Retina (tissue), 1 donor: ENCODE results near the gene CHRNA1.

ENCODE experiments used
- DNase-seq: peaks from one replicate; pipeline ENCODE4 v3.0.0-alpha.2; 2016

Gene CHRNA1

GRCh38 chr2:174756743-174757142, 7.5 kb downstream of the CHRNA1 start:
- DNase-seq: no peak

GRCh38 chr2:174753038-174753633, 11.1 kb downstream of the CHRNA1 start:
- no peak for DNase-seq

- no peak for DNase-seq
Measured at GRCh38 chr2:174752403-174753037, 11.8 kb downstream of the CHRNA1 start.

DNA sequence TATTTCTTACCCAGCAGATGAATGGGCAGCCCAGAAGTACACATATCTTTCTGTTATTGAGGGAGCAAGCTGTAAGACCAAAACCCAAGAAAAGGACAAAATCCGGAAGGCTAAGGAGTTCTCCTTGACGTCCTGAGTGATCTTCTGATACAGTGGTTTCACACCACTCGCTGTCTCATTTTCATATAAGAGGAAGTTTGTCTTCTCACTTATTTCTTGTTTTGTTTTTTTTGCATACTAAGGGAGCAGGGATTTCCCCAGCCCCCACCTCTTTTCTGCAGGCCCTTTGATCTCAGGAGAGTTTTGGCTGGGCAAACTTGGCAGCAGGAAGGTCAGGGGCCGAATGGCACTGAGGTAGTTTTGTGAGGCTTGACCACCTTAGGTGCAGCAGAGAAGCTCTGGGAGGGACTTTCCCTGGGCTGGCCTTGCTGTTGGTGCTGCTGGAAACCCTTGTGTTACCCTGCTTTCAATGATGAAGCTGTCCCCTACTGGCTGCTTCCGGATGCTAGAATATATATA, 13.3 kb downstream of the CHRNA1 start:
- no peak for DNase-seq

GRCh38 chr2:174749793-174750192, 14.5 kb downstream of the CHRNA1 start:
- DNase-seq: no peak

- peak; percentile 67 for DNase-seq
Measured at GRCh38 chr2:174748948-174749347, 15.3 kb downstream of the CHRNA1 start.

DNA sequence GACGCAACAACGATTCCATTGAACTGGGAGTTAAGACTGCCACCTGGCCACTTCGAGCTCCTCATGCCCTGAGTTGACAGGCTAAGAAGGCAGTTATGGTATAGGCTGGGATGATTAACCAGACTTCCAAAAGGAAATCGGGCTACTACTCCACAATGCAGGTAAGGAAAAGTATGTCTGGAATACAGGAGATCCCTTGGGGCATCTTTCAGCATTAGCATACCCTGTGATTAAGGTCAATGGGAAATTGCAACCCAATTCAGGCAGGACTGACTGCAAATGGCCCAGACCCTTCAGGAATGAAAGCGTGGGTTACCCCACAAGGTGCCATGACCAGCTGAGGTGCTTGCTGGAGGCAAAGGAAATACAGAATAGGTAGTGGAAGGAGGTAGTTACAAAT, 19.1 kb downstream of the CHRNA1 start:
- DNase-seq: no peak

DNA sequence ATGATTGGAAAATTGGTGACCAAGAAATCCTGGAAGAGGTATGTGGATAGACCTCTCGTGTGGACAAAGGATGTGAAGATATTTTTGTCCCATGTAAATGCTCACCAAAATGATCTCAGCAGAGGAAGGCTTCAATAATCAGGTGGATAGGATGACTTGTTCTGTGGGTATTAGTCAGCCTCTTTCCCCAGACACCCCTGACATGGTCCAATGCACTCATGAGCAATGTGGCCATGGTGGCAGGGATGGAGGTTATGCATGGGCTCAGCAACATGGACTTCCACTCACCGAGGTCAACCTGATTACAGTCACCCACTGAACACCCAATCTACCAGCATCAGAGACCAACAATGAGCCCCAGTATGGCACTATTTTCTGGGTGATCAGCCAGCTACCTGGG, 20.2 kb downstream of the CHRNA1 start:
- no peak for DNase-seq

DNA sequence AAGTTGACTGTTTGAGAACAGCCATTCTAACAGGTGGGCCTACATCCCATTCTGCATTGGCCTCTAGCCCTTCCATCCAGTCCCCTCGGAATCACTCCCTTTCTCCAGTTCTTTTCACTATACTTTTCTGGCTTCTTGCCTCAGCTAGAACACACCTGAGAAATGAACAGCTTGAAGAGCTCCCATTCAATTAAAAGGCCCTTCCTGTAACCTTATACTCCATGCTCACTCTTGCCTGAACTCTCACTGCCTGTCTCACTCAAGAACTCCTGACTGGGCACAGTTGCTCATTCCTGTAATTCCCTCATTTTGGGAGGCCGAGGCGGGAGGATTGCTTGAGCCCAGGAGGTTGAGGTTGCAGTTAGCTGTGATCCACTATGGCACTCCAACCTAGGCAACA, 23.6 kb downstream of the CHRNA1 start:
- DNase-seq: no peak

DNA sequence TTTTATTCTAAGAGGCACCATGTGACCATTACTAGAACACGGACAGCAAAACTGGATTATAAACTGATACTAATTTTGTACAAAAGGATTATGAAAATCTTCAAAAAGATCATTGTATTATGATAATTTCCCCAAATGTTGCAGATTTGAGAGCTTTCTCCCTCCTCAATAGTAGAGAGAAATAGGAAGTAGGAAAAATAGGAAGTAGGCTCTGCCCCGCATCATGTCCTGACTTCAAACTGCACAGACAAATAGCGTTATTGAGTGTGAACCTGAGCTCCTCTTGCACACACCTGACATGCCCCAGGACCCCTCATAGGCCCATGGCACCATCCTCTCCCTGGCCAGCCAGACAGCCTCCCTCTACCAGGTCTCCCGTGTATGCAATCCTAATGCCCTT, 25.4 kb downstream of the CHRNA1 start:
- no peak for DNase-seq

DNA sequence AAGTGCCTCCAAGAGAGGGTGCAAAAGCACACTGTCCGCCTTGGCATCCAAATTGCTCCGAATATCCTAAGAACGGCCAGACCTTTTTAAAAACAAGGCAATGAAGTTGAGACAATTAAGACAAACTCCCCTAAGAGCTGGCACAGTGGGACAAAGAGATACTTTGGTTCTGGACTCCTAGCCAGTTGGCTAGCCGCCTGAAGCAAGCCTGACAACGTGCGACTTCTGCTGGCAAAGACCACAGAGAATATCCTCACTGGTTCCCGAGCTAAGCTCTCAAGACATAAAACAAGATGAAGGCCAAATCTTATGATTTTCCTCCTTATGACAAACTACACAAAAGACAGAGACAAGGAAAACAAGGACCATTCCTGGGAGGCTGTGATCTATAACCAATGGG, 32.7 kb downstream of the CHRNA1 start:
- no peak for DNase-seq

- no peak for DNase-seq
Measured at GRCh38 chr2:174730698-174731018, 33.6 kb downstream of the CHRNA1 start.

DNA sequence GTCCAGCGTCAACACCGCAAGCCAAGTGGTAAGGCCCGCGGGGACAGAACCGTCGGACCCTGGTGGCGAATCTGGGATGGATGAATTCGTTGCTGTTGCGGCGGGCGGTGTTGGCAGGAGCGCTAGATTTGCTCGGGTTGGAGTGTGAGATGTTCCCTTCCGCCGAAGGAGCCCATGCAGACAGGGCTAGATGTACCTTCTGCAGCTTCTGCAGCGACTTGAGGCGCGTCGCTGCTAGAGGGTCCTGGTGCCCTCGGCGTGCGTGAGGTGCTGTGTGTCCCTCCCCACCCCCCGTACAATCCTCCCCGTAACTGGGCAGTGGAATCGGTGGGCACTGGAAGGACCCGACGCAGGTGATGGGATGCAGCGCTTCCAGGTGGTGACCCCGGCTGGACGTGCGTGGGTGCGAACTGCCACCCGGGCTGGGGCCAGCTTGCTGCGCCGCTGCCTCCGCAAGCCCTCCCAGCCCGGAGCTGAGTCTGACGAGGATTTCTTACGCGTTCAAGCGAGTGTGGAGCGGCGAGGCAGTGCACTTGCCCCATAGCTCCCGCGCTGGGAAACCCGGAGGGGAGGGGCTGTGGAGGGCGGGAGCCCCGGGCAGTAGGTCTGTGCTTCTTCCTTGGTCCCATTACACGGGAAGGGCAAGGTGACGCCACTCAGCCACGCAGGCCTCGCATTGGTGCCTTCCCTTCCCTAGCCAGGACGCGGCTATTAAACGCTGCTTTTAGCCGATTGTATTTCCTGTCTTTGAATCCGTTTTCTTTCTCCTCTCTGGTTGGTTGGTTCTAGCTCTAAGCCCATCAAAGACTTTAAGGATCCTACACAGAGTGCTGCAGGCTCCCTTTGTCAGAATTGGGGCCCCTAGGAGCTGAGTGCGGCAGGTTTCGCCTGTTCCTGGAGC, 34.2 kb downstream of the CHRNA1 start:
- DNase-seq: peak; percentile 76

GRCh38 chr2:174728096-174728495, 36.2 kb downstream of the CHRNA1 start:
- DNase-seq: no peak

- DNase-seq: no peak
Measured at GRCh38 chr2:174726212-174726611, 38.1 kb downstream of the CHRNA1 start.

DNA sequence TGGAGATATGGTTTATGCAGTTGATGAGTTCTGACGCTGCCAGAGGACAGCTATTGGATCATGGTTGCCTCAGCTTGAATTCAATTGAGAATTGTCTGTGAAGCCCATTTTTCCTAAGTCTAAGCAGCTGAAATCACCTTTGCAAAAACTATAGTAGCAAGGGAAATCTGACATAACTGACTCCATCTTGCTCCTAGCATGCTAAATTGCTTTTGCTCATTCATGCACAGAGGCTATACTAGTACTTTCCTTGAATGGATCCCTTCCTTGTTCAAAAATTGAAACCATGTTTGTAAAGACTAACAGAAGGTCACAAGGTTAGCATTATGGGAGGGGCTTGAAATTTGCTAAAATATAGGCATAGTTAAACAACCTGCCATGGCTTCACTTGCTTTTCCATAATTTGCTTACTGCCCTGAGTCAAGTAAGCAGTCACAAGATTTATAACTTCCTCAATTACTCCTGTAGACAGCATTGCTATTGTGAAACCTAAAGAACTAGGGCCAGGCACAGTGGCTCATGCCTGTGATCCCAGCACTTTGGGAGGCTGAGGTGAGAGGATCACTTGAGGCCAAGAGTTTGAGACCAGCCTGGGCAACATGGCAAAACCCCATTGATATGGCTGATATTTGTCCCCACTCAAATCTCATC, 41.2 kb downstream of the CHRNA1 start:
- DNase-seq: no peak

DNA sequence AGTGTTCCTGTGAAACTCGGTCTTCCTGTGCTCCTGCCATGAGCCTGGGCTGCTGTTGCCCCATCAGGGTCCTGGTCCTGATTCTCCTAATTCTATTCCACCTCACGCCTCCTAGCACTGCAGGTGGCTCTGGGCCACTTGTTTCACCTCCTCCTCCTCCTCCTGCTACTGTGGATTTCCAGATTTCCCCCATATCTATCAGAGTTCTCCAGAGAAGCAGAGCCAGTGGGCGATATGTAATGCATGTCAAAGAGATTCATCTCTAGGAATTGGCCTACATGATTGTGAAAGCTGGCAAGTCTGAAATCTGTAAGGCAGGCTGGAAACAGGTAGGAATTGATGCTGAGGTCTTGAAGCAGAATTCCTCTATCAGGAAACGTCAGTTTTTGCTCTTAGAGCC, 45.3 kb downstream of the CHRNA1 start:
- DNase-seq: no peak

DNA sequence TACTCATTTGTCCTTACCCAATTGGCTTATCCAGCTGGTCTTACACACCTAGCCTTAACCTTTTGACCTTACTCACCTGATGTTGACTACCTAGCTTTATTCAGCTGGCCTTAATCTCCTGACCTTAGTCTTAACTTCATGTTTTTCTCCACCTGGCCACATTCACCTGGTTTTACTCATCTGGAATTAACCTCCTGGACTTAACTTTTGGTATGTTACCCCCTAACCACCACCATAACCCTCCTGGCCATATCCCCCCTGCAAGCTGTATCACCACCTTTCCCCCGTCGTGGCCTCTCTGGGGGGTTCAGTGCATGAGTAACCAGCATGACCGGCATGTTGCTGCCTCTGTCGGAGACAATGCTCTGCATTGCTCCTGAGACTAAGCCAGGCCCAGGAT, 45.7 kb downstream of the CHRNA1 start:
- DNase-seq: no peak

DNA sequence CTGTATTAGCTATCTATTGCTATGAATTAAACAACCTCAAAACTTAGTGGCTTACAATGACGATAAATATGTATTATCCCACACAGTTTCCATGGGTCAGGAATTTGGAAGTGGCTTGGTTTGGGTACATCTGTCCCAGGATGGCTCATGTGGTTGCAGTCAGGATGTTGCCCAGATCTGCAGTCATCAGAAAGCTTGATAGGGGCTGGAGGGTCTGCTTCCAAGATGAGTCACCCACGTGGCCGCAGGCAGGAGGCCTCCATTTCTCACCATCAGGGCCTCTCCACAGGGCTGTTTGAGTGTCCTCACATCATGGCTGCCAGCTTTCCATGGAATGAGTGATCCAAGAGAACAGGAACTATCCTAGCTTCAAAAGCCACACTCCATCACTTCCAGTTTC, 46.4 kb downstream of the CHRNA1 start:
- no peak for DNase-seq

GRCh38 chr2:174717273-174717672, 47.0 kb downstream of the CHRNA1 start:
- no peak for DNase-seq

DNA sequence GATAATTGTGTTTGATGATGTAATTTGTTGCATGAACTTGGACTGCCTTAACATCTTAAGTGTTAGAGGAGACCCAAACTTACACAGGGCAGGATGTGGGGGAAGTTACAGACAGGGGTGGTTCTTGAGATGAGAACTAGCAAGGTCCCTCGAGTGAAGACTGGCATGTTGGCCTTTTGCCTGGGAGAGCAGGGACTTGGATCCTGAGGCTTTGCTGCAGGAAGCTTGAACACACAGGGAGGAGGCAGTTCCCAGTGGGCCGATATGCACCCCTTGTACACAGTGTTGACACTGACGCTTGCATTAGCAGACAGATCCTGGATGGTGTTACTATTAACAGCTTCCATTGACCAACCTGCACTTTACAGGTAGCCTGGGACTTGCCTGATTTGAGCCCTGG, 47.5 kb downstream of the CHRNA1 start:
- no peak for DNase-seq

DNA sequence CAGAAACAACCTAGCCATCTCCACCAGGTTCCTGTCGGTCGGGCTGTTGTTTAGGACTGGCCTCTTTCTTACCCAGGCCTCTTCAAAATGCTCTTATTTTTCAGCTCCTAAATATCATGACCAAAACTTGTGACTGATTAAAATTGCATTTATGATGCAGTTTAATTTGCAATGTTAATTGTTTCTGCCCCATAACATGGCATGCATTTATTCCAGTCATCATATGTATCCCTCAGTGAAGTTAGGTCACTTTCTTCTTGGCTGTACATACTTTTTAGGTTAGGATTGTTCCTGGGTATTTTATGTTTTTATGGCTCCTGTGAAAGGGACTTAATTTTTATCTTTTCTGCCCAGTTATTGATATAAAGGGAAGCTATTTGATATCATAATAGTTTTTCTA, 50.6 kb downstream of the CHRNA1 start:
- DNase-seq: no peak

DNA sequence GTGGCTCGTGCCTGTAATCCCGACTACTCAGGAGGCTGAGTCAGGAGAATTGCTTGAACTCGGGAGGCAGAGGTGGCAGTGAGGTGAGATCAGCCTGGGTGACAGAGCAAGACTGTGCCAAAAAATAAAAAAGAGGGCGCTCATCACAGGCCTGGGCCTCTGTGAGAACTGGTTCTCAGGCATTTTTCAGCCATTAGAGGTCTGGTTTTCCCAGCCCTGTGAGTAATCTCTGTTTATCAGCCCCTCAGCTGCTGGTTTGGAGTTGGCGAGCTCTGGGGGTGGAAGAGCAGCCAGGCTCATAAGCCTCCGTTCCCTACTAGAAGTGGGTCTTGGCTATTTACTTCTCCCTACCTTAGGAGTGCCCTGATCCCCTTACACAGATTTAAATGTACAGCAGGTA, 53.1 kb downstream of the CHRNA1 start:
- DNase-seq: no peak
